Lung microvascular endothelial cell (primary cell): ENCODE data around the gene PRRX1. TPM values are rescaled to one million over a fixed set of nuclear protein-coding genes. Genes with fewer than 3 reads are reported as not detected.

Experiments
- DNase-seq, 2 donors: peaks; one replicate each; pipeline versions ENCODE4 v3.0.0 to v3.0.0-alpha.2; 2010; ENCODE audit warnings: low read depth in 2 of 2
- total RNA-seq: library from RNA; depleted of rRNA; stranded (reverse); fragments of >200 nt; gene quantifications from 2 replicates; pipeline ENCODE4 v1.2.1, GENCODE V29; 2014

PRRX1 gene
- total RNA-seq, 1 donor from 2014 or later: under 0.01 TPM

DNA sequence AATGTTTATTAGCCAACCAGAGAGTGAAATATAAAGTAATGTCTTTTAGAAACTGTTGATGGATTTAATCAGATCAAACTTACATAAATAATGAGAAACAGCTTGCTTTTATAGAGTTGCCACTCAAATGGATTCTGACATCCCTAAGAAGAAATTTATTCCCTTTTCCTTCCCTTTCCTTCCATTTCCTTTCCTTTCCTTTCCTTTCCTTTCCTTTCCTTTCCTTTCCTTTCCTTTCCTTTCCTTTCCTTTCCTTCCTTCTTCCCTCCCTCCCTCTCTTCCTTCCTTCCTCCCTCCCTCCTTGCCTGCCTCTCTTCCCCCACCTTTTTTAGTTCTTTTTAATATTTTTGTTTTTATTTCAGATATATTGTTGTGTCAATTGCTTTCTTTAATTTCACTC, 27.3 kb downstream of the PRRX1 start:
- DNase-seq: no peak

- peak; percentile 36 to 73 for DNase-seq
Measured at GRCh38 chr1:170692866-170693575, 29.1 kb downstream of the PRRX1 start.

DNA sequence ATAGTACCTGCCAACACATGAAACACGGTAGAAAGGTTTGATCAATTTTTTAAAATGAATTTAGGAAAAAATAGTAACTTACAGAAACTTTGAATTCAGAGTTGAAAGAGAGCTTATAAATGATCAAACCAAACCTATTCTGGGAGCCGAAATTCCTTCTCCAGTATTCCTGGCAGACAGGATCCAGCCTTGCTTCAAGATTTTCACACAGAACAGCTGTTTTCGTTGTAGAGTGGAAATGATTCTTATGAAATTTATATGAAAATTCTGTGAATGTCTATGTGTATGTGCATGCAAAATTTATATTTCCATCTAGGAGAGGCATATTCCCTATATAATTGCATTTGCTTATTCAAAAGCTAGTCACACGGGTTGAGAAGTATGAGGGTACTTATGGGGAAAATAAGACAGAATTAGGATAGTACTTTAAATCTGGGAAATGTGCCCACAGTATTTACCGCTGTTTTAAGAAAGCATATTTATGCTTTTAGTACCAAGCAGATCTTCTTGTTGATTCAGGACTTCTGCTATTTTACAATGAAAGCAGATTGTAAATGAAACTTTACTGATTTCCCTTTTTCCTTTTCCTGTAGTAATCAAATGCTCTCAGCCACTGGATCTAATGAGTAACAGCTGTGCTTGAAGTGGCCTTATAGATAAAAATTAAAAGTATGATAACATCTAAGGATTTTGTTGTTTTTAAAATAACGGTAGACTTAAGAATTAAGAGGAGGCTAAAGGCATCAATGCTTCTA, 30.4 kb downstream of the PRRX1 start:
- DNase-seq: no peak

- no peak for DNase-seq
Measured at GRCh38 chr1:170695955-170696590, 32.1 kb downstream of the PRRX1 start.

DNA sequence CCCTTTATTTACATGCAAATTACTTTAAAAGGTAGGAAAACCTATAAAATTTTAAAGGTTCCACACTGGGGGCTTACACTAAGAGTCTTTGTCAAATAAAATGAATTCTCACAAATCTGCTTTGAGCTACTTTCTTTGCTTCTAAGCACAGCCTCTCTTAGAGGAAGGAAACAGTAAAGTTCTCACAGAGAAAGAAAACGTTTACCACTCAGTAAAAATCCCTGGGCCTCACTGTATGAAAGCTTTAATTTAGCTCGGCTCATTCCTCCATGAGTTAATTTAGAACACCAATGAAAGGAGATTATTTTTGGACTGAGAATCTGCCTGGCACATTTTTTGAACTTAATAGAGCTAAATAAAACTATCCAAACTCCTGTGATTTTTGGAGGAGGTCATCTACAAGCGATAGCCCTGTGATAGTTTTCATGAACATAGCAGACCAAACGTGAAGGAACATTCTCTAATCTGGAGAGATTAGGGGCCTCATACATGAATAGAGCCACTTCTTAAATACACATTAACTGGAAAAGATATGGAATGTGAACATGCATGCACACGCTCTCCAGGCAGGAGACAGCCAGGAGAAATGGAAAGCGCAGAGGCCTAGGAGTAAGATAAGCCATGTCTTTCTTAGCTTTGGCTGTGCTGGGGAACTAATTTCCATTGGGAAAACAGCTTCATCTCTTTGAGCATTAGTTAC, 32.8 kb downstream of the PRRX1 start:
- DNase-seq: no peak

DNA sequence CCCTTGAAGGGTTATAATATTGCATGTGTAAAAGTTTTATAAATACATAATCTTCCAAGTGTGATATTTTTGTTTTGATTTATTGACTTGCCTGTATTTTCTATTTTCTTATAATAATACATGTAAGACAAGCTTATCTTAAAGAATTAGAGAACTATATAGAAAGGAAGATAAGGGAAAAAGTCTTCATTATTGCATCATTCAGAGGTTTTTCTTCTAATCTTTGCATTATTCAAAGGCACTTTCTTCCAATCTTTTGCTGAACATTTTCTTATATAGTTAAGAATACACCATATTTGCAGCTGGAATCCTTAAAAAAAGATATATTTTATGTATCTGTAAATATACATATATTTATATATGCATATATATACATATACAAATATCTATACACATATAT, 33.4 kb downstream of the PRRX1 start:
- DNase-seq: no peak

- peak; percentile 14 to 68 for DNase-seq
Measured at GRCh38 chr1:170698301-170699275, 34.7 kb downstream of the PRRX1 start.

GRCh38 chr1:170699696-170700095, 35.8 kb downstream of the PRRX1 start:
- no peak for DNase-seq

DNA sequence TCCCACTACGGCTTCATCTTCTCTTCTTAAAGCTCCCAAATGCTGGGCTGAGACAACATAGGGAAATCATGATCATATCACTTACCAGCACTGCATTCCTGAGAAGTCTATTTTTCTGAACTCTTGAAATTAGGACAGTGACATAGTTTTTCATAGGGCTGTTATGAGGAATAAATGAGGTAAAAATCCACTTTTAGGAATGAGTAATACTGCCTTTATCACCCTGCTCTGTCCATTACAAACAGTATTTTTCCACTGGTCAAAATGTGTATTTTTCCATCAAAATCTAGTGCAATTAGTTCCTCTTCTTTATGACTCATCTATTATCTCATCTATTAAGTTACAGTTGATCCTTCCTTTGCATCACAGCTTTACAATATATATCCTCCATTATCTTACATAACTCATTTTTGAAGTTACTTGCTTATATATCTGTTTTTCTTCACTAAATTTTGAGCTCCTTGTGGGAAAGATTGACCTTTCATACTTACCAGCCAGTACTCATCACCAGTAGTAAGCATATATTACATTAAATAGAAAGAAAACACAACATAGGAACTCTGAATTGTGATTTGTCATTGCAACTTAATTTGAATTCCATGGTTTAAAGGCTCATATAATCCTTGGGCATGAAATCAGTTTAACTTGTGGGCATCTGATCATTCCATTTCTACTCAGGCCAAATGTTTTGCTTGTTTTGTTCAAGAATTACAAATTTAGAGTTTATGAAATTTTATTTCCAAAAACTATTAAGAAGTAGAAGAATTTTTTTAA, 37.1 kb downstream of the PRRX1 start:
- DNase-seq: peak in 1 of 2 donors; percentile 69

DNA sequence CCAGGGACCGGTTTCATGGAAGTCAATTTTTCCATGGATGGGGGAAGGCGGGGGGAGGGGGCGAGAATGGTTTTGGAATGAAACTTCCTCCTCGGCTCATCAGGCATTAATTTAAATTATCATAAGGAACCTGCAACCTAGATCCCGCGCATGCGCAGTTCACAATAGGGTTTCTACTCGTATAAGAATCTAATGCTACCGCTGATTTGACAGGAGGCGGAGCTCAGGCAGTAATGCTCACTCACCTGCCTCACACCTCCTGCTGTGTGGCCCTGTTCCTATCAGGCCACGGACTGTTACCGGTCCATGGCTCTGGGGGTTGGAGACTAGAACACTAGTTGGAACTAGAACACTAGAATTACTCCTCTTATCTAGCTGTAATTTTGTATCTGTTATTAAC, 38.0 kb downstream of the PRRX1 start:
- no peak for DNase-seq

DNA sequence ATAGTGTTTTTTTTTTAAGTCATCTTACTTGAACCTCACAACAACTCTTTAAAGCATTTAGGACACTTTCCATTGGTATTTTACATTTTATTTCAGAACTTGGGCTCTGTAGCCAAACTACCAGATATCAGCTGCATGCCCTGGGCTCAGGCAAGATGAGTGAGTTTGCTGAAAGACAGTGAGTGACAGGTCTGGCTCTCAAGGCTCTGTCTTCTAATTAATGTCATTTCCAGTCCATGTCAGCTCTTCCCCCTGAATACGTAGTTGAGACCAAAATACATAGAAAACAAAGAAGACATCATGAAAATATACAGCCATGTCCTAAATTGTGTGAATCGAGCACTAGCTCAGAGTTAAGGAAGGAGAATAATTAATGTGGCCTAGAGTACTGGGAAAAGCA, 39.7 kb downstream of the PRRX1 start:
- no peak for DNase-seq

DNA sequence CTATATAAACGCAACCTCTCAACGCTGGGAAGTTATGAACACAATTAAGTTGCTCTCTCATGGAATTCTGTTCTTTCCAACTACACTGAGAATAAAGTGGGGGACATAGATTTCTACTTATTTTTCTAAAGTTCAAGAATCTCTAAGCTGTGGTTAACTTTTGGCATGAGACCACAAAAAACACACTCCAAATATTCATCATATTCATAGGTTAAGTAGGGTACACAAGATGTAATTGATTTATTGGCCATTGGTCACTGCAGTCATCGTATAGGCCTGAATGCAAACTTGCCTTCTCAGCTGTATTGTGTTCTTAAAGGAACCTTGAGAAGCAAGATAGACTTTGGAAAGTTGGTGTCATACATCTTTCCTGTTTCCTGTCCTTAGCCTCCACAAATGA, 40.3 kb downstream of the PRRX1 start:
- no peak for DNase-seq

DNA sequence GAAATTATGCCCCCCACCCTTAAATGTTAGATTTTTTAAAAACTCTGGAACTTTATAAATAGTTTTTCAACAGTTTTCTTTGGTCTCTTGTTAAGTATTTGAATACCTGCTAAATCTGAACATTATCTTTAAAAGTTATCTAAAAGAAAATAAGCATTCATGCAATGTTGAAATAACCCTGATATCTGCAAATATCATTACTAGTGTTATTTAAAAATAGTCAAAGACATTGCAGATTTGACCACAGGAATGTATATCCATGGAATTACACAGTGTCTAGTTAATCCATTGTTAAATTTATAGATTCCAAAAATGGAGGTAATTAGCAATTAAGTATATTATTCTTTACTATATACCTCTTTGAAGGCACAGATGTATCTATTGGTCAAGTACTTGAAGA, 42.0 kb downstream of the PRRX1 start:
- DNase-seq: no peak

DNA sequence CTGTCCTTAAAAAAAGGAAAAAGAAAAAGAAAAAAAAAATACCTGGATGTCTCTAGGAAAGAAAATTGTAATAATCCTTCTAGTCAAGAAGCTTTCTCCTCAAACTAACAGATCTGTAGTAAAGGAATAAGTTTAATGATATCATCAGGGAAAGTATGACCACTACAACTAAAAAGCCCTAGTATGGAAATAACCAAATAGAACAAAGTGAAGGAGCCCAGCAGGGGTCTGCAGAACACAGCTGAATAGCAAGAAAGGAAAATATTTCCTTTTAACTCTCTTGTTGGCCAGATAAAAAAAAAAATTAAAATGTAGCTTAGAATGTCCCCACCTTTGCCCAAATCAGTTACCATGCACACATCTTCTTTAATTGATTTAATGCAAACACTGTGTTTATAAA, 43.2 kb downstream of the PRRX1 start:
- no peak for DNase-seq

DNA sequence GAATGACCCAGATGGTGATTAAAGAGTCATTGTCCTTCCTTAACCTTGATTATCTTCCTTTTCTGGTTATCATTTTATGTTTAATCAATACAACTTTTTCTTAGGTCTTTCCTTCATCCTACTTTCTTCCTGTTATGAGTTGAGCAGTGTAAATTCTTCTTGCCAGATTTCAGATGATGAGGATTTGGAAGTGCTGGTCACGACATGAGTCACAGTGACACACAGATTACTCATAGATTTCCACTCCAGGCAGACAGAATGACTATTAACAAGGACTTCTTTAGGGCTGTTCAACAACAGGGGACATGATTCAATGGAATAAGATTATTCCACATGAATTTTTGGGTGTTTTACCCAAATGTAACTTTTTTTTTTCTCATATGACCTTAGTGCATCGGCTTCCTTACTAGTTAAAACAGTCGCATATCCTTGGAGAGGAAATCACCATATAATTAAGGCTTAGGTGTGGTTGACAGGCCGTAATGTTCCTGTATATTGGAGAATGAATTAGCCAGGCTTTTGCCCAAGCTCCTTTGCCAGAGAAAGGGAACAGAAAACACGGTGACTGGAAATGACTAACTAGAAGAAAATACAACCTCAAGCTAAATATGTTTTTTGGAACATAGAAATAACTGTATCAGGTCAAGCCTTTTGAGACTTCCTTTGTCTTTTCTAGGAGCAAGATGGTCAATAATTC, 44.2 kb downstream of the PRRX1 start:
- peak; percentile 77 to 97 for DNase-seq

- no peak for DNase-seq
Measured at GRCh38 chr1:170711682-170712081, 47.8 kb downstream of the PRRX1 start.

DNA sequence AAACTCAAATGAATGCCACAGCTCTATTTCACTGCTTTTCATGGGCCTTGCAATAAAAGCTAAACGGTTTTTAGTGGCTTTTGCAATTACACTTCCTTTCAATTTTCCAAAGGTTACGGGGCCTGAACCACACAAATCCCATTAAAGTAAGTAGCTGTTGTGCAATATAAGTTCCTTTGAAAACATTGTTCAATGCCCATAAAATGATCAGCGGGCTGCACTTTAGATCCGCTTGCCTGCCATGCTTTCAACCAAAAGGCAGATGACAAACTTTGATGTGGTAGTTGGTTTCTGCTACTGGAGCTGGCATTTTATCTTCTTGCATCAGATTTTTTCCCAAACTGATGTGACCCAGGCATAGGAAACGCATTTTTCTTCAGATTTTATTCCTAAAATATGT, 50.2 kb downstream of the PRRX1 start:
- no peak for DNase-seq

DNA sequence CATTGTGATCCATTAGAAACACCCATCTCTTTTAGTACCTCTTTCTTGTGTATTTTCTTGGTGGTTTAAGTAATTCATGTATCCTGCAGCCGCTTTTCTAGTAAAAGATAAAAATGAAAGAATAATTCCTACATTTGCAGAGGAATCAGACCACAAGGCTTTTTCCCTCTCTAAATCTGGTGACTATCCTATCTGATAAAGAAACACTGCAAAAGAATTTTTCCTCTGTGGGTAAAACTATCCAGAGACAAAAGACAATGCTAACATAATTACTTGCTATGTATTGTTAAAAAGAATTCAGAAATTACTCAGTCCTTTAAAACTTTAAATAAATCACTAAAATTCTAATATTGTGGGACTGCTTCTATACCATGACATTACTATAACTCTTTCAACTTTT, 51.0 kb downstream of the PRRX1 start:
- DNase-seq: no peak

GRCh38 chr1:170716835-170717429, 53.0 kb downstream of the PRRX1 start:
- no peak for DNase-seq
